WI38 (cell line): Measurements from ENCODE around the gene SLC37A4.

Experiments used
- H3K4me3 ChIP-seq: 2 replicates; pipeline ENCODE4 v1.5.1; 2011; ENCODE audit warnings: low read depth, mild to moderate bottlenecking, control low read depth, low read length
- TF ChIP-seq, protein P1 (sequence below): IDR thresholded peaks from 2 replicates; pipeline ENCODE4 v1.5.1; 2012; ENCODE audit warnings: low read depth, mild to moderate bottlenecking, control low read depth, low read length

SLC37A4 gene

DNA sequence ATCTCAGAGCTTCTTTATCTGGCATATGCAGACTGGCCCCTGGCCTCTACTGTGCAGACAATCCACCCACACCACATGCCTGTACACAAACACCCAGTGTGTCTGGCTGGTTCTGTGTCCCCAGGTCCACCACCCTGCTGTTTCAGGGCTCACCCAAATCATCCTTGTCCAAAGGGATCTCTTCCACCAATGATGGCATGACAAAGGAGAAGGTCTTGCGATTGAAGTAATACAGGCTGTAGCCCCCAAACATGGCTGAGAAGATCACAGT is 1.7 kb downstream of the SLC37A4 start:
- TF ChIP-seq, protein P1, sequence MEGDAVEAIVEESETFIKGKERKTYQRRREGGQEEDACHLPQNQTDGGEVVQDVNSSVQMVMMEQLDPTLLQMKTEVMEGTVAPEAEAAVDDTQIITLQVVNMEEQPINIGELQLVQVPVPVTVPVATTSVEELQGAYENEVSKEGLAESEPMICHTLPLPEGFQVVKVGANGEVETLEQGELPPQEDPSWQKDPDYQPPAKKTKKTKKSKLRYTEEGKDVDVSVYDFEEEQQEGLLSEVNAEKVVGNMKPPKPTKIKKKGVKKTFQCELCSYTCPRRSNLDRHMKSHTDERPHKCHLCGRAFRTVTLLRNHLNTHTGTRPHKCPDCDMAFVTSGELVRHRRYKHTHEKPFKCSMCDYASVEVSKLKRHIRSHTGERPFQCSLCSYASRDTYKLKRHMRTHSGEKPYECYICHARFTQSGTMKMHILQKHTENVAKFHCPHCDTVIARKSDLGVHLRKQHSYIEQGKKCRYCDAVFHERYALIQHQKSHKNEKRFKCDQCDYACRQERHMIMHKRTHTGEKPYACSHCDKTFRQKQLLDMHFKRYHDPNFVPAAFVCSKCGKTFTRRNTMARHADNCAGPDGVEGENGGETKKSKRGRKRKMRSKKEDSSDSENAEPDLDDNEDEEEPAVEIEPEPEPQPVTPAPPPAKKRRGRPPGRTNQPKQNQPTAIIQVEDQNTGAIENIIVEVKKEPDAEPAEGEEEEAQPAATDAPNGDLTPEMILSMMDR = no peak
- H3K4me3 ChIP-seq = no peak overlapping the region

DNA sequence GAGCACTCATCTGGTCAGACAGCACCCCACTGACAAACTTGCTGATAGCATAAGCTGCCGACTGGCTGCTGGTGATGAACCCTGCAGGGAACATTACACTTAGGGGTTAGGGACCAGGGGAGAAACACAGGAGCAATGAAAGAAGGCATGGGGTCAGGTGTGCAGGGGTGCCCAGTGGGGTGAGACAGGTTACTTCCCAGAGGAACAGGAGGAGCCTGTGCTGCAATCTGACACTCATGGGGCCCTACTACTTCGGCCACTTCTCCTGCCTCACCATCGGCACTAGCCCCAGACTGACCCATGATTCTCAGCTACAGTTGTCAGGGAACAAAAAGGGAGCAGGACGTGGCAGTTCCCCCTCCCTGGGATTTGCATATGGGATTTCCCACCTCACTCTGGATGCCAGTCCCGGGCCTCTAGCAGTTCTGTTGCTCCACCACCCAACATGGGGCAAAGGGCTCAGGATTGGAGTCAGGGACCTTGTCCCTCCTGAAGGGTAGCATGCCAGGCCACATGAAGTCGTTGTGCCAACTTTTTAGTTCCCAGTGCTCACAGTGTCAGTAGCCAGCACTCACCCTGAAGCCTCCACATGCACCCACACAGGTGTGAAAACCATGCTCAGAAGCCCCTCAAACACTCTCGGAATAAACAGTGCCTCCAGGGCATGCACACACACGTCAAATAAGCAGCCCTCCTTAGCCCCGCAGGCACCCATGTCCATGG is 2.2 kb downstream of the SLC37A4 start:
- no peak overlapping the region for H3K4me3 ChIP-seq
- TF ChIP-seq, protein P1 = no peak

DNA sequence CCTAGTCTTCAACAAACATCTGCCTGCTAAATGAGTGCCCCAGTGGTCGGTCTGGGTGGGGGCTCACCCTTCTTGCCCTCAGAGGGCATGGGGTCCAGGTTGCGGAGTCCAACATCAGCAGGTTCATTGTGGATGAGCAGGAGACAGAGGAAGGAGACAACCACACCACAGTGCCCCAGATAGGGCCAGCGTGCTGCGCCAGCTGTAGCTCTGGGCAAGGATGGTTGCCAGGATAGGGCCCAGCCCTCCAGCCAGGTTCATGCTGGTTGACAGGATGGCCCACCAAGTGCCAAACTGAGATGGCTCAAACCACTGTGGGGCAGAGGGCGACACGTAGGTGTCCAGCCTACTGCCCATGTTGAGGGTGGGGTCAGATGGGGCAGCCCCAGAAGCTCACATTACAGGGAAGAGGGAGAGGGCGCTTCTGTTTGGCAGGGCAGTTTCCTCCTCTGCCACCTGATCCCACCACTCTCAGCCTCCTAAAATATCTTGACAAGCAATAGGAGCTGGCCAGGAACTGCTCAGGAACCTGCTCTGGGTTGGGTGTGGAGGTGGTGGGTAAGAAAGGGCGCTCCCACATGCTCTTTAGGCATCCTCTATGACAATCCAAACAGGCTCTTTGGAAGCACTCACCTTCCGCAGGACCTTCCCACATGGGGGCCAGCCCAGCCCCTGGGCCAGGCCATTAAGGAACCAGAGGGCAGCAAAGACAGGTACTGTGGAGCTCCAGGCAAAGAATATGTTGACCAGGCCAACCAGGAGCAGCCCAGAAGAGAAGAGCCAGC is 2.9 kb downstream of the SLC37A4 start:
- TF ChIP-seq, protein P1 = no peak
- H3K4me3 ChIP-seq = no peak overlapping the region

DNA sequence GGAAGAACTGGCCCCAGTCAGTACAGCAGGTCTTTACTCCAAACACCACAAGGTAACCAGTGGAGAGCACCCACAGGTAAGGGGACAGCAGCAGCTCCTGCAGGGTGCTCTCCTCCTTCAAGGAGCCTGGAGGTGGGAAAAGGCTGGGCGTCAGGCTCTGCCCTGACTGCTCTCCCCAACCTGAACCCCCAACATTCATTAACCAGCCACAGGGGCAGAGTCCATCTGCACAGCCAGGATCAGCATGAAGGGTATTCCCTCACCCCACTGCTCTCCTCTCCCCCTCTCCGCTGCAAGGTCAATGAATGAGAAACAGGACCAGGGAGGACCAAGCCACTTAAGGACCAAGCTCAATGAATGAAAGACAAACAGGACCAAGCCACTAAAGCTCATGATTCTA is 3.7 kb downstream of the SLC37A4 start:
- no peak overlapping the region for H3K4me3 ChIP-seq
- TF ChIP-seq, protein P1 = no peak

DNA sequence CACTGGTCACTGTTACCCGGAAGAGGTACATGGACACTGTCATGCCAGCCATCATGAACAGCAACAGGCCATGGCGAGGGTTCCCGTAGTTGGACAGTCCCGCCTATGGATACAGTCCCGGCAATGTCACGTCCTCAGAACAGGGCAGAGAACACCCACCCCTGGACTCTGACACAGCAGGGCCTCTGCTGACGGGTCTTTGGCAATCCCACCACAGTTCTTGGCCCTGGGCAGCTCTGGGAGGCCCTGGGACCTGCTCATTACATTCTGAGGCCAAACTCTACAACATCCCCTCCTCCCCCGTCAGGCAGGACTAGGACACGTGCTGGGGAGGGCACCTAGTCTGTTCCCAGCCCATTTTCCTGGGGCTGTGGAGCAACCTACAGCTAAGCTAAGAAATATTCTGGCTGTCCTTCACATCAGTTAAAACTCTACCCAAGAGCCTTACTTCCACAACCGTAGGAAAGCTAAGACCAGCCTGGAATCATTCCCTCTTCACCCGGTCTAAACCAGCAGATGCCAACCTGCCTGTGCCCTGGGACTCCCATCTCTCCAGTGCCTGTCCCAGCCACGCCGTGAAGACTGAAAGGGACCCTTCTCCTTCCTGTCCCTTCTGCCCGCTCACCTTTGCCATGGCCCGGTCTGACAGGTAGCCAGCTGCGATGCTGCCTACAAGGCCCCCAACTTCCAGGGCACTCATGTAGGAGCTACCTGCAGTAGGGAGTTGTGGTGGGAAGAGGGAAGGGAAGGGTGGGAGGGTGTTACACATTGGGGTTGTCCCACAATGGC is 4.5 kb downstream of the SLC37A4 start:
- no peak overlapping the region for H3K4me3 ChIP-seq
- TF ChIP-seq, protein P1 = no peak

DNA sequence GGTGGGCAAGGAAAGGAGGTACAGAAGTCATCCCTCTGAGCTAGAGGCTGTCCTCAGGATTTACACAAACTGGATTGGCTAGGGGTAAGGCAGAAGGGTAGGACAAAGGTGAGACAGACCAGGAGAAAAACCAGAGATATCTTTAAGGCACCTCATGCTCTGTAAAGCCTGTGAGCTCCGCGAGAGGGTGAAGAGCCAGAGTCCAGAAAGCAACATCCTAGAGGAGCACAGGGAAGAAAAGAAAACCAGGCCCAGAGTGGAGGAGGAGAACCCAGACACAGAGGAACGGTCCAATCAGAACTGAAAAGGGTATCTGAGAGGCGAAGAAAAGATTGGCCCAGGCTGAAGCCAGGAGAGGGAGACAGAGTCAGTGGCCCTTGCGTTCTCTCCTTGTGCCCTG is 5.1 kb downstream of the SLC37A4 start:
- H3K4me3 ChIP-seq = no peak overlapping the region
- TF ChIP-seq, protein P1 = no peak

DNA sequence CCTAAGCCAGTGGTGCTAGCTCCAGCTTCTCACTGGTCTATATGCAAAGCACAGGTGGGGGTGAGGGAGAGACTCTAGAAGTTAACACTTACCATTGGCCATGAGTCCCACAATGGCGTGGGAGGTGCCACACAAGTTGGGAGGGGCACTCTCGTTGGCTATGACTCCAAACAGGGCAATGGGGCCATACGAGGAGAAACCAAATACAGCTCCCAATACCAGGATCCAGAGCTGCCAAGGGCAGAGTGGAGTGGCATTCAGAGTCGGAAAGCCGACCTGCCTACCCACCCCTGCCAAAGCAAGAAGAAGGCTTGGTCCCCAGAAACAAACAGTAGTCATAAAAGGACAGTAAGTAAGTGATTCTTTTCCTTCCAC is 5.6 kb downstream of the SLC37A4 start:
- TF ChIP-seq, protein P1 = no peak
- H3K4me3 ChIP-seq = no peak overlapping the region
